ENCODE results near the gene RFFL. TPM values are rescaled to one million over a fixed set of nuclear protein-coding genes. Genes with fewer than 3 reads are reported as not detected.
"Not testable (repeated sequence)": the region's sequence is repeated elsewhere in the genome, so short reads cannot be mapped to it uniquely, and the experiment has no call there.

RFFL gene
- total RNA-seq, 1 donor from 2014 or later: 19.9 TPM

GRCh38 chr17:35099908-35100307 is 36.4 kb upstream of the RFFL start:
- no peaks in the 10 kb centered on the region for H3K9me3 Mint-ChIP-seq
- no peak for DNase-seq (ENCODE audit: extremely low spot score, unreplicated experiment)
- H3K36me3 Mint-ChIP-seq: peaks cover 4% of the 10 kb centered on the region
- TF ChIP-seq CTCF (conservative IDR thresholded peaks at IDR 0.05): no peak
- H3K4me3 Mint-ChIP-seq: no peak overlapping the region
- no peaks in the 10 kb centered on the region for H3K4me1 Mint-ChIP-seq (ENCODE audit: unreplicated experiment)
- H3K27ac Mint-ChIP-seq: no peak overlapping the region
- no peaks in the 10 kb centered on the region for H3K27me3 Mint-ChIP-seq

GRCh38 chr17:35097776-35098175 is 34.3 kb upstream of the RFFL start:
- Mint-ChIP-seq H3K4me3 (no peak overlapping the region), H3K27me3 (no peaks in the 10 kb centered on the region), H3K9me3 (no peaks in the 10 kb centered on the region), H3K27ac (no peak overlapping the region), H3K36me3 (no peaks in the 10 kb centered on the region), H3K4me1 (ENCODE audit: unreplicated experiment) (no peaks in the 10 kb centered on the region)
- DNase-seq (ENCODE audit: extremely low spot score, unreplicated experiment): no peak
- TF ChIP-seq CTCF (conservative IDR thresholded peaks at IDR 0.05): no peak

- H3K4me3 Mint-ChIP-seq: no peak overlapping the region
- no peaks in the 10 kb centered on the region for H3K36me3 Mint-ChIP-seq
- no peaks in the 10 kb centered on the region for H3K9me3 Mint-ChIP-seq
- TF ChIP-seq CTCF (conservative IDR thresholded peaks at IDR 0.05): no peak
- no peaks in the 10 kb centered on the region for H3K27me3 Mint-ChIP-seq
- H3K4me1 Mint-ChIP-seq (ENCODE audit: unreplicated experiment): no peaks in the 10 kb centered on the region
- no peak for DNase-seq (ENCODE audit: extremely low spot score, unreplicated experiment)
- H3K27ac Mint-ChIP-seq: no peak overlapping the region
Observed at GRCh38 chr17:35095741-35096140, 32.2 kb upstream of the RFFL start.

GRCh38 chr17:35094902-35095301 is 31.4 kb upstream of the RFFL start:
- no peaks in the 10 kb centered on the region for H3K9me3 Mint-ChIP-seq
- DNase-seq (ENCODE audit: extremely low spot score, unreplicated experiment): no peak
- H3K27me3 Mint-ChIP-seq: no peaks in the 10 kb centered on the region
- TF ChIP-seq CTCF (conservative IDR thresholded peaks at IDR 0.05): no peak
- H3K36me3 Mint-ChIP-seq: no peaks in the 10 kb centered on the region
- H3K4me3 Mint-ChIP-seq: no peak overlapping the region
- no peak overlapping the region for H3K27ac Mint-ChIP-seq
- no peaks in the 10 kb centered on the region for H3K4me1 Mint-ChIP-seq (ENCODE audit: unreplicated experiment)

- peaks cover 14% of the 10 kb centered on the region for H3K4me1 Mint-ChIP-seq (ENCODE audit: unreplicated experiment)
- not testable (repeated sequence) for H3K27ac Mint-ChIP-seq; DNase-seq (ENCODE audit: extremely low spot score, unreplicated experiment); H3K36me3 Mint-ChIP-seq; H3K4me3 Mint-ChIP-seq; H3K27me3 Mint-ChIP-seq; H3K9me3 Mint-ChIP-seq
Observed at GRCh38 chr17:35090707-35091106, 27.2 kb upstream of the RFFL start.

- no peaks in the 10 kb centered on the region for H3K9me3 Mint-ChIP-seq
- H3K27me3 Mint-ChIP-seq: no peaks in the 10 kb centered on the region
- peak overlapping the region; percentile 83 for H3K27ac Mint-ChIP-seq
- no peaks in the 10 kb centered on the region for H3K36me3 Mint-ChIP-seq
- DNase-seq (ENCODE audit: extremely low spot score, unreplicated experiment): no peak
- peak; percentile 54 for TF ChIP-seq CTCF (conservative IDR thresholded peaks at IDR 0.05)
- peak overlapping the region; percentile 85 for H3K4me3 Mint-ChIP-seq
- peaks cover 17% of the 10 kb centered on the region for H3K4me1 Mint-ChIP-seq (ENCODE audit: unreplicated experiment)
Observed at GRCh38 chr17:35089586-35090296, 26.2 kb upstream of the RFFL start.
